ENCODE results near the gene HLA-DOB. TPM values are rescaled to one million over a fixed set of nuclear protein-coding genes. Genes with fewer than 3 reads are reported as not detected.

Gene HLA-DOB
- total and polyA plus RNA-seq, 11 donors, result 0.25 to 2.7 (median 0.60) TPM; not detected in 2

- ATAC-seq, result no peak
- TF ChIP-seq CTCF (IDR thresholded peaks at IDR 0.05) (no peak), POLR2A (IDR thresholded peaks at IDR 0.05) (no peak)
- Histone ChIP-seq H3K9me3 (no peaks in the 10 kb centered on the region), H3K4me3 (no peak overlapping the region), H3K27me3 (no peaks in the 10 kb centered on the region), H3K27ac (no peak overlapping the region), H3K36me3 (peaks cover 3 to 76% (median 49%) of the 10 kb centered on the region in 9 donors), H3K4me1 (peaks cover 0 to 36% (median 10%) of the 10 kb centered on the region in 12 donors)
- DNase-seq, result no peak
- 94 to 95% (median 94%) methylated on average over 16 of the region's 16 CpGs for WGBS, 4 donors
- intact Hi-C loops (cut with DNase I), result loop anchor here in 2 of 10 donors (5.0 kb wide), 1 partner anchor 37 kb away; no protein-coding TSS in a partner anchor
Measured at GRCh38 chr6:32835167-32835893, 18.5 kb upstream of the HLA-DOB start.

- Histone ChIP-seq H3K27me3 (no peaks in the 10 kb centered on the region), H3K27ac (no peak overlapping the region), H3K4me1 (peaks cover 0 to 27% (median 8%) of the 10 kb centered on the region in 12 donors), H3K9me3 (no peaks in the 10 kb centered on the region), H3K4me3 (no peak overlapping the region), H3K36me3 (peaks cover 5 to 87% (median 62%) of the 10 kb centered on the region in 9 donors)
- TF ChIP-seq CTCF (IDR thresholded peaks at IDR 0.05) (no peak), POLR2A (IDR thresholded peaks at IDR 0.05) (no peak)
- no peak for DNase-seq
- no peak for ATAC-seq
- 71 to 83% (median 80%) methylated on average over 5 of the region's 5 CpGs for WGBS, 4 donors
- intact Hi-C loops (cut with DNase I), result loop anchor here in 1 of 10 donors (5.0 kb wide), 1 partner anchor 34 kb away; no protein-coding TSS in a partner anchor
Measured at GRCh38 chr6:32833664-32834063, 16.9 kb upstream of the HLA-DOB start.

GRCh38 chr6:32832535-32832934 lies 15.7 kb upstream of the HLA-DOB start:
- no peak overlapping the region for H3K4me3 ChIP-seq
- no peak for TF ChIP-seq CTCF (IDR thresholded peaks at IDR 0.05)
- no peak for TF ChIP-seq POLR2A (IDR thresholded peaks at IDR 0.05)
- peak overlapping the region in 1 of 12 donors; percentile 6 for H3K27ac ChIP-seq
- intact Hi-C loops (cut with DNase I), result loop anchor here in 1 of 10 donors (5.0 kb wide), 1 partner anchor 35 kb away; no protein-coding TSS in a partner anchor
- ATAC-seq (no peak), DNase-seq (no peak)
- peaks cover 5 to 98% (median 67%) of the 10 kb centered on the region in 9 donors for H3K36me3 ChIP-seq
- H3K9me3 ChIP-seq, result no peaks in the 10 kb centered on the region
- no peaks in the 10 kb centered on the region for H3K27me3 ChIP-seq
- 68 to 83% (median 73%) methylated on average over 13 of the region's 13 CpGs for WGBS, 4 donors
- H3K4me1 ChIP-seq, result peaks cover 0 to 24% (median 4%) of the 10 kb centered on the region in 12 donors

- intact Hi-C loops (cut with DNase I), result loop anchor here in 1 of 10 donors (5.0 kb wide), 1 partner anchor 36 kb away; no protein-coding TSS in a partner anchor
- H3K4me1 ChIP-seq, result peaks cover 0 to 23% (median 0%) of the 10 kb centered on the region in 12 donors
- no peak for DNase-seq
- TF ChIP-seq CTCF (IDR thresholded peaks at IDR 0.05) (no peak), POLR2A (IDR thresholded peaks at IDR 0.05) (no peak)
- H3K27ac ChIP-seq, result no peak overlapping the region
- no peaks in the 10 kb centered on the region for H3K27me3 ChIP-seq
- WGBS, 4 donors, result 82 to 94% (median 89%) methylated on average over 5 of the region's 5 CpGs
- ATAC-seq, result no peak
- no peaks in the 10 kb centered on the region for H3K9me3 ChIP-seq
- no peak overlapping the region for H3K4me3 ChIP-seq
- H3K36me3 ChIP-seq, result peaks cover 5 to 91% (median 65%) of the 10 kb centered on the region in 9 donors
Measured at GRCh38 chr6:32830936-32831335, 14.1 kb upstream of the HLA-DOB start.

Data from heart left ventricle (tissue), 16 donors.